Measurements from ENCODE around the gene LGALS3.

Gene LGALS3

GRCh38 chr14:55188686-55189295 is 59.7 kb downstream of the LGALS3 start:
- peaks cover 1% of the 10 kb centered on the region; the same call in 1 of the 2 replicates for H3K36me3 ChIP-seq (ENCODE audit: control insufficient read depth, insufficient read depth, low read length)
- no peak for DNase-seq (ENCODE audit: extremely low read depth, insufficient read length)
- TF ChIP-seq, protein P1, sequence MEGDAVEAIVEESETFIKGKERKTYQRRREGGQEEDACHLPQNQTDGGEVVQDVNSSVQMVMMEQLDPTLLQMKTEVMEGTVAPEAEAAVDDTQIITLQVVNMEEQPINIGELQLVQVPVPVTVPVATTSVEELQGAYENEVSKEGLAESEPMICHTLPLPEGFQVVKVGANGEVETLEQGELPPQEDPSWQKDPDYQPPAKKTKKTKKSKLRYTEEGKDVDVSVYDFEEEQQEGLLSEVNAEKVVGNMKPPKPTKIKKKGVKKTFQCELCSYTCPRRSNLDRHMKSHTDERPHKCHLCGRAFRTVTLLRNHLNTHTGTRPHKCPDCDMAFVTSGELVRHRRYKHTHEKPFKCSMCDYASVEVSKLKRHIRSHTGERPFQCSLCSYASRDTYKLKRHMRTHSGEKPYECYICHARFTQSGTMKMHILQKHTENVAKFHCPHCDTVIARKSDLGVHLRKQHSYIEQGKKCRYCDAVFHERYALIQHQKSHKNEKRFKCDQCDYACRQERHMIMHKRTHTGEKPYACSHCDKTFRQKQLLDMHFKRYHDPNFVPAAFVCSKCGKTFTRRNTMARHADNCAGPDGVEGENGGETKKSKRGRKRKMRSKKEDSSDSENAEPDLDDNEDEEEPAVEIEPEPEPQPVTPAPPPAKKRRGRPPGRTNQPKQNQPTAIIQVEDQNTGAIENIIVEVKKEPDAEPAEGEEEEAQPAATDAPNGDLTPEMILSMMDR (IDR thresholded peaks at IDR 0.05; ENCODE audit: insufficient read depth, low read length, poor library complexity, severe bottlenecking): no peak
- no peak overlapping the region; the same call in 1 of the 2 replicates for H3K4me3 ChIP-seq (replicated peaks; ENCODE audit: low read depth, low read length)
- no peaks in the 10 kb centered on the region for H3K27me3 ChIP-seq (replicated peaks; ENCODE audit: control insufficient read depth, insufficient read depth, low read length)

- TF ChIP-seq, protein P1 (IDR thresholded peaks at IDR 0.05; ENCODE audit: insufficient read depth, low read length, poor library complexity, severe bottlenecking): no peak
- Histone ChIP-seq H3K36me3 (ENCODE audit: control insufficient read depth, insufficient read depth, low read length) (no peaks in the 10 kb centered on the region), H3K27me3 (replicated peaks; ENCODE audit: control insufficient read depth, insufficient read depth, low read length) (no peaks in the 10 kb centered on the region), H3K4me3 (replicated peaks; ENCODE audit: low read depth, low read length) (peak overlapping the region; percentile 79)
- DNase-seq (ENCODE audit: extremely low read depth, insufficient read length): no peak
Measured at GRCh38 chr14:55190906-55191202, 61.8 kb downstream of the LGALS3 start.

DNA sequence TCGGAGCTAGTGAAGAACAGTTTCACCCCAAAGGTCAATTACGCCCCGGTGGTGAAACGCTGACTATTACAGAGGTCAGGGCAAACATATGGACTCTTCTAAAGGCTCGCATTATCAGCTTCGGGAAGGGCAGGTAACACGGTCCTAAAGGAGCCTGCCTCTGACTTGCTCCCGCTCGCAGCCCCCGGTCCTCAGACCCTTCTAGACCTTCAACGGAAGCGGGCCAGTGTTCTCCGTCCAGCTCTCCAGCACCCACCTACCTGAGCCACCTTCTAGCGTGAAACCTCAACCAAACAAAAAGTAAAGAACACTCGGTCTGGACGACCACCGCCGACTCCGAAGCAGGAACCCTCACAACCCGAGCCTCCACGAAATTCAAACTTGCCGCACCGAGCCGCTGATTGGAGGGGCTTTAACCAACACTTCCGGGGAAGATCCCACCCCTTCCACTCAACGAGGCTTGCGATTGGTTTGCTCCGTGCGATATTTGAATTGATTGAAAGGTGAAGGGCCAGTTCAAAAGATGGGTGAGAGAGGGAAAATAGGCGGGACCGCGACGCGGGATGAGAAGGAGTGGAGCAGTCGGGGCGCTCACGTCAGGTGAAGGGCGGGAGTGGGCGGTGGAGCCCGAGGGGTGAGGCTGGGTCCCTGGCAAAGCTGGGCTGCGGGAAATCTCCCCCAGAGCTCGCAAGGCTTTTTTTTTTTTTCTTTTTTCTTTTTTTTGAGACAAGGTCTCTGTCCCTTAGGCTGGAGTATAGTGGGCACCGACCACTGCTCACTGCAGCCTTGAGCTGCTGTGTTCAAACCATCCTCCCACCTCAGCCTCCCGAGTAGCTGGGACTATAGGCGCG is 62.4 kb downstream of the LGALS3 start, which contains the start of gene DLGAP5:
DLGAP5 (minus strand) TSS at position 383 of the 851 bp plus-strand sequence. CDS start 2,406 bp downstream, outside the sequence.
- Histone ChIP-seq H3K27me3 (replicated peaks; ENCODE audit: control insufficient read depth, insufficient read depth, low read length) (no peaks in the 10 kb centered on the region), H3K36me3 (ENCODE audit: control insufficient read depth, insufficient read depth, low read length) (no peaks in the 10 kb centered on the region), H3K4me3 (replicated peaks; ENCODE audit: low read depth, low read length) (peak within 1 kb of the TSS; percentile 79)
- DNase-seq (ENCODE audit: extremely low read depth, insufficient read length): peak; percentile 89
- TF ChIP-seq, protein P1 (IDR thresholded peaks at IDR 0.05; ENCODE audit: insufficient read depth, low read length, poor library complexity, severe bottlenecking): no peak

DNA sequence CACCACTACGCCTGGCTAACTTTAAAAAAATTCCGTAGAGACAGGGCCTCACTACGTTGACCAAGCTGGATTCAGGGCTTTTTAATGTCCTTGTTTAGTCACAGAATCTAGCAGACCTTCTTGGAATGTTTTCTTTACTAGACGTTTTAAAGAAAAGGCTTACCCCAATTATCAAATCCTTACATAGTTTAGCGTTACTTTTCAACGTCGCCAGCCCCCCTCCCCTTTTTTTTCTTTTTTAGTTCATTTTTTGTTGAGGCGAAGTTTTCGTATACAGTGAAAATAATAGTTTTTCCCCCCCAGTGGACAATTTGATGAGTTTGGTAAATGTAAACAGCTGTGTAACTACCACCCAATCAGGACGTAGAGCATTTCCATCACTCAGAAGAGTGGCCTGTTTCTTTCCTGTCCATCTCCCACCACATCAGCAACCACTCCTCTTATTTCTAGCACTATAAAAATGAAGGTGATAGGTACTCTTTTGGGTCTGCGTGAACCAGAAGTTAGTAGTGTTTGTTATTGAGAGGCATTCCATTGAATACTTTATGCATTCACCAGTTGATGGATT is 63.1 kb downstream of the LGALS3 start:
- Histone ChIP-seq H3K27me3 (replicated peaks; ENCODE audit: control insufficient read depth, insufficient read depth, low read length) (no peaks in the 10 kb centered on the region), H3K4me3 (replicated peaks; ENCODE audit: low read depth, low read length) (peak overlapping the region; percentile 79), H3K36me3 (ENCODE audit: control insufficient read depth, insufficient read depth, low read length) (no peaks in the 10 kb centered on the region)
- TF ChIP-seq, protein P1 (IDR thresholded peaks at IDR 0.05; ENCODE audit: insufficient read depth, low read length, poor library complexity, severe bottlenecking): no peak
- DNase-seq (ENCODE audit: extremely low read depth, insufficient read length): no peak

DNA sequence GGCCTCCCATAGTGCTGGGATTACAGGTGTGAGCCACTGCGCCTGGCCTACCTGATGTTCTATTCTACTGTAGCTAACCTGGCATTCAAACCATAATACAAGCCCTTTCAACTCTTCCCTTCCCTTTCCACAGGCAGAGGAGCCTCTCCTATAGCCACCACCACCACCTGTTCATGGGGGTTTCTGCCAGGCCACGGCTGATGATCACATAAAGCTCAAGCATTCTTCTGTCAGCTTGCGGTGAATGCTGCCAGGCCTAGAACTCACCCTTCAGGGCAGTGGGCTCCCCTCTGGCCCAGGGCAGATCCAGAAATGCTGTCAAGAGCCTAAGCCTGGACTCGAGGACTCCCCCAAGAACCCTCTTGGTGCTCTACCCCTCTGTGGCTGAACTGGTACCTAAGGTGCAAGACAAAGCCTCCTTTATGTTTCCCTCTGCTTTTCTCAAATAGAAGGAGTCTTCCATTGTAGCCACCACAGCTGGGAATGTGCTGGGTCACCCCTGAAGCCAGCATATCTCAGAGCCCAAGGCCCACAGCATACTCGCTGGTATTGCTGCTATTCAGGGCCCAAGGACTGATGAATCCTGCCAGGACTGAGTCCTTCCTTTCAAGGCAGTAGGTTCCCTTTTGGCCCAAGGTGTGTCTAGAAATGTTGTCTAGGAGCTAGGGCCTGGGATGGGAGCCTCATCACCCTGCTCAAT is 65.8 kb downstream of the LGALS3 start:
- no peak for DNase-seq (ENCODE audit: extremely low read depth, insufficient read length)
- no peak overlapping the region for H3K4me3 ChIP-seq (replicated peaks; ENCODE audit: low read depth, low read length)
- H3K27me3 ChIP-seq (replicated peaks; ENCODE audit: control insufficient read depth, insufficient read depth, low read length): no peaks in the 10 kb centered on the region
- no peaks in the 10 kb centered on the region for H3K36me3 ChIP-seq (ENCODE audit: control insufficient read depth, insufficient read depth, low read length)
- TF ChIP-seq, protein P1 (IDR thresholded peaks at IDR 0.05; ENCODE audit: insufficient read depth, low read length, poor library complexity, severe bottlenecking): no peak
